DMS153 treated with DMSO at 0.1 percent for 48 hours (cell line): Measurements from ENCODE around the gene ZNF43.
"Not testable (repeated sequence)": the region's sequence is repeated elsewhere in the genome, so short reads cannot be mapped to it uniquely, and the experiment has no call there.

Experiments used
- DNase-seq: peaks from one replicate; lab custom pipeline; 2025; ENCODE audit not compliant: unreplicated experiment; lab: John Stamatoyannopoulos, UW

The ZNF43 gene

DNA sequence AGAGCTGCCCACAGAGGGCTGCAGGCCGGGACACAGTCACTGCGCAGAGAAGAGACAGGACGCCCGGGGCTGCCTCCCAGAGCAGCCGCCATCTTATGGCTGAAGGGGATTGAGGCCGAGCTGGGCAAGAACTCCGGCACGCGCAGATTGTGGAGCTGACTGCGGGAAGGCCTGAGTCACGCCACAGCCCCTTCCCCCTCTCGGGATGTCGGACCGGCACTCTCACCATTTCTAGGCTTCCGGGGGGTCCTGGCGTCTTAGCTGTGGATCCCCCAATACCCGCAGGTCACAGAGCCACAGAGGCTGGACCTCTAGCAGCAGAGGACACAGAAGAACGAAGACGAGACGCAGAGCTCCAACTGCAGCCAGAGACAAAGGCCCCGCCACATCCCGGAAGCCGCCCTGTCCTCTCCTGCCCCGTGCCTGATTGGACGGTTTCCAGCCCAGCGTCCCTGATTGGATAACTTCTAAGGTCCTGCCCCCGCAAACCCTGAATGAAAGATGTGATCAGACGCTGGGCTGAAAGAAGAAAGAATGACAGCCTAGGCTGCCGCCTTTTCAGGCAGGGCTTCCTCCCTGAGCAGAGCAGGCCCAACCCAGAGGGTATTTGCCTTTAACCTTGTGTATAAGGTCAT is at the start of gene ZNF43:
Gene ZNF43 (minus strand): TSS at position 373 of the 635 bp plus-strand sequence. CDS start 144 bp downstream, at position 229.
- DNase-seq: peak; percentile 84

DNA sequence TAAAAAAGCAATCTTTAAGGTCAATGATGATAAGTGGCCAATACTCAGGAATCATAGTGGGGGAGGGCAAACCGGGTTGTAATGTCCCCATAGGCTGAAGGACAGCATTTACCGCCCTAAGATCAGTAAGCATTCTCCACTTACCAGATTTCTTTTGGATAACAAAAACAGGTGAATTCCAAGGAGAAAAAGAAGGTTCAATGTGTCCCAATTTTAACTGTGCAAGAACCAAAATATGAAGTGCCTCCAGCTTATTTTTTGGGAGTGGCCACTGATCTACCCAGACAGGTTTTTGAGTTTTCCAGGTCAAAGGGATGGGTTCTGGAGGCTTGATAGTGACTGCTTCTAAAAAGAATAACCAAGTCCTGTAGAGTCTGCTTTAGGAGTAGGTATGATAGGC is 49.5 kb upstream of the ZNF43 start:
- not testable (repeated sequence) for DNase-seq

DNA sequence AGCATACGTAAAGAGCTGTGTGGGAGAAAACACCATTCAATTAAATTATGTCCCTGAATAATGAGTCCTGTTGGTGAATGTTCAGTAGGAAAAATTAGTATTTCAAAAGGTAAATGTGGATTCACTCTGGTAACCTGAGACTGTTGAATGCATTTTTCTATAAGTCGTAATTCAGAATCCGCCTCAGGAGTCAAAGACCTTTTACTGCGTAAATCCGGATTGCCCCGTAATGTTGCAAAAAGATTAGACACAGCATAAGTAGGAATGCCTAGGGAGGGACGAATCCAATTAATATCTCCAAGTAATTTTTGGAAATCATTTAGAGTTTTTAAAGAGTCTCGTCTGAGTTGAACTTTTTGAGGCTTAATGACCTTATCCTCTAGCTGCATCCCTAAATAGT is 48.8 kb upstream of the ZNF43 start:
- not testable (repeated sequence) for DNase-seq

DNA sequence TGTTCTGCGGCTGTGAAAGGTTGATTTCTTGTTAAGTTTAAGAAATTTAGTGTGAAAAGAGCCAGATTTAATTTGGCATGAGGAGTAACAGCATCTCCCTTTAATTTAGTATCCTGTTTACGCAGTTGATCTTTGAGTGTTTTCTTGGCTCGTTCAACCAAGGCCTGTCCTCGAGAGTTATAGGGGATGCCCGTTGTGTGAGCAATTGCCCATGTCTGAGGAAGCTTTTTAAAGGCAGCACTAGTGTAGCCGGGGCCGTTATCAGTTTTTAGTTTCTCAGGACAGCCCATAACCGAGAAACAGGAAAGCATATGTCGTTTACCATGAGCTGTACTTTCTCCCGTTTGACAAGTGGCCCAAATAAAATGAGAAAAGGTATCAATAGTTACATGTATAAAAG is 47.5 kb upstream of the ZNF43 start:
- DNase-seq: no peak

DNA sequence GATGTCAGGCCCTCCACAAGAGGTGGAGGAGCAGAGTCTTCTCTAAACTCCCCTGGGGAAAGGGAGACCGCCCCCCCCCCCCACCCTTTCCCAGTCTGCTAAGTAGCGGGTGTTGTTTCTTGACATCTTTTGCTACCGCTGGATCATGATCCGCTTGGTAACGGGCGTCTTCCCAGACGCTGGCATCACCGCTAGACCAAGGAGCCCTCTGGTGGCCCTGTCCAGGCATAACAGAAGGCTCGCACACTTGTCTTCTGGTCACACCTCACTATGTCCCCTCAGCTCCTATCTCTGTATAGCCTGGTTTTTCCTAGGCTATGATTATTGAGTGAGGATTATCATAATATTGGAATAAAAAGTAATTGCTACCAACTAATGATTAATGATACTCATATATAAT is 44.8 kb upstream of the ZNF43 start:
- DNase-seq: not testable (repeated sequence)

DNA sequence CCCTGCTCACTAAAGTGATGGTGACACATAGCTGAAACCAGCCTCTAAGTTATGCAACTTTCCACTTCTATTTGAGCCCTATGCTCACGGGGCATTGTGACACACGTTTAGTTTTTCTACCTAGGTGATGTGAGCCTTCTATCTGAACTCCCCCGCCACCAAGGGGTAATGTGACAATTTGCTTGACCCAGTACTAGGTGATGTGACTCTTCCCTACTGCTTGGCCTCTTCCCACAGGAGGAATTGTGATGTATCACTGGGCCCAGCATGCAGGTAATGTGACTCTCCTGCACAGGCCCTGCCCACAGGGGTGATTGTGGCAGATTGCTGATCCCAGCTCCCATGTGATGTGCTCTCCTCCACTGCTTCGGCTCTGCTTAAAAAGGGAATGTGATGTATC is 42.7 kb upstream of the ZNF43 start:
- DNase-seq: no peak

DNA sequence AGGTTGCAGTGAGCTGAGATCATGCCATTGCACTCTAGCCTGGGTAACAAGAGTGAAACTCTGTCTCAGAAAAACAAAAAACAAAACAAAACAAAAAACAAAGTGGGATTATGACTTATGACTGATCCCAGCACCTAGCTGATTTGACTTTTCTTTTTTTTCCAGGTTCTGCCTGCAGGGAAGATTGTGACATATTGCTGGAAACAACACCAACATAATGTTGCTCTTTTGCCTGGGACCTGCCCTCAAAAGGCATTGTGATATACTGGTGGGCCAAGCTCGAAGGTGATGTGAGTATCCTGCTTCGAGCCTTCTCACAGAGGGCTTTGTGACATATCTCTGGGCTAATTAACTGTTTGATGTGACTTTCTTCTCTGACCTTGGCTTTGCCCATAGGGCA is 42.0 kb upstream of the ZNF43 start:
- DNase-seq: no peak

DNA sequence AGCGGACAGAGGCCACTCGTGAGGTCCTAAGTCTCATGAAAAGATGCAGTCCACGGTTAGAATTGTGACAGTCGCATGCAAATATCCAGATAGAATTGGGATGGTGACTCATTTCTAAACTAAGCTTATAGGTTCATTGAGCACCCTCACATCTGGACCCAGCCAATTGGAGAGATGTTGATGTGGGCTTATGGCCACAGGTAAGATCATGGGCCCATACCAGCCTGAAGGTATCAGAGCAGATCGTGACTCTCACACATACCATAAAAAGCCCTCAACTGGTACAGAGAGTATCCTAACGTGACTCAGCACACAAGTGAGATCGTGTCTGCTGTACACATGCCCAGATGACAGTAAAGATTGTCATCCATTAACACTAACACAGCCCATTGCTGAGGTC is 40.6 kb upstream of the ZNF43 start:
- not testable (repeated sequence) for DNase-seq

DNA sequence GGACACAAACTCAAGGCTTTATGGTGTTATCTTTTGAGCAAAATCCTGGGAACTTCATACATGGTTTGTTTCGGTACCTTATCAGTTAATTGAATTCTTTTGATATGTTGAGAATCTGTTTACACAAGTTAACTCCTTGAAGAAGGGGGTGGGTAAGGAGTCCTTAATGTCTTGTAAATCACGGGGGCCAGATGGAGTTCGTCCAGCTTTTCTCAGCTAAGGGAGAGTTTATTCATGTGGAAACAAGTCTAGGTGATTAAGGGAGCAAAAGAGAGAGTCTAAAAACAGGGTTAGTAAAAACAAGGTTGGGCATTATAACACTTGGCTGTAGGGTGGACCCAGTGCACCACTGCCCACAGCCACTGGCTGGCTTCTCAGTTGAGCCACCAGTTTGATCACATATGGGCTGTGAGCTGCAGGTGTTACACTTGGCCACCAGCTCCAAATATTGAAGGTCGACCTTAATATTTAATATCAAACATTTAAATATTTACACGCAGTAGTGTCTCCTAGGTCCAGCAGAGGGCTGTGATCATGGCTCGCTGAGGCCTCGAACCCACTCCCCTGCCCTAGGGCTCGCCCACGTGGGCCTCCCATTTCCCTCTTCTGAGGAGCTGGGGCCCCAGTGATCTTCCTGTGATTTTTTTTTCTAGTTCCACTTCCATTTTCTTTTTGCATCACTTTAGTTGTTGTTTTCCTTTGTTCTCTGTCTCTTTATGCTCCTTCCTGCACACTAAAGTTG is 21.0 kb upstream of the ZNF43 start:
- DNase-seq: no peak

DNA sequence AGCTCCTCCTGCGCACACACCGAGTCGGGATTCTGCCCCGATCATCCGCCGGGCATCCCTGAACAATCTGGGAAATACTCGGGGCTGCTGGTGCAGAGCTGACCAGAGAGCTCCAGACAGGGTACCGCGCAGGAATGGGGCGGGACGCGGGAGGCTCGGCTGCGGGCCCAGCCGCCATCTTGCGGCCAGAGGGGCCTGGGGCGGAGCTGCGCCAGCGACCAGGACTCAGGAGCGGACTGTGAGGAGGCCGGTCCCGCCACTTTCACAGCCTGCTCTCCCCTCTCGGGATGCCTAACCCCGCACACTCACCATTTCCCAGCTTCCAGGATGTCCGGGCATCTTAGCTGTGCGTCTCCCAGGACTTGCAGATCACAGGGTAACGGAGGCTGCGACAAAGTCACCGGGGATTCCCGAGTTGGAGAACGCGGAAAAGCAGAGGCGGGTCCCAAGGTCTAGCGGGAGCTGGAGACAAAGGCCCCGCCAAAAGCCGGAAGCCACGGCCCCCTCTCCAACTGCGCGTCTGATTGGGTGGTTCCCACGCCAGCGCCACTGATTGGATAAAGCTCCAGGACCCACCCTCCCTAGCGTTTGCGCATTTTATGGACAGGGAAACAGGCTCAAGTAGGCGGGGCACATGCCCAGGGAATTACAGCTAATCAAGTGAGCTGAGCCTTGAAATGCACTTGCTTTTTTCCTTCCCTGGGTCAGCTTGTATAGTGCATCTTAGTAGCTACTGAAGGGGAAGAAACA is 15.8 kb upstream of the ZNF43 start:
- peak; percentile 79 for DNase-seq

DNA sequence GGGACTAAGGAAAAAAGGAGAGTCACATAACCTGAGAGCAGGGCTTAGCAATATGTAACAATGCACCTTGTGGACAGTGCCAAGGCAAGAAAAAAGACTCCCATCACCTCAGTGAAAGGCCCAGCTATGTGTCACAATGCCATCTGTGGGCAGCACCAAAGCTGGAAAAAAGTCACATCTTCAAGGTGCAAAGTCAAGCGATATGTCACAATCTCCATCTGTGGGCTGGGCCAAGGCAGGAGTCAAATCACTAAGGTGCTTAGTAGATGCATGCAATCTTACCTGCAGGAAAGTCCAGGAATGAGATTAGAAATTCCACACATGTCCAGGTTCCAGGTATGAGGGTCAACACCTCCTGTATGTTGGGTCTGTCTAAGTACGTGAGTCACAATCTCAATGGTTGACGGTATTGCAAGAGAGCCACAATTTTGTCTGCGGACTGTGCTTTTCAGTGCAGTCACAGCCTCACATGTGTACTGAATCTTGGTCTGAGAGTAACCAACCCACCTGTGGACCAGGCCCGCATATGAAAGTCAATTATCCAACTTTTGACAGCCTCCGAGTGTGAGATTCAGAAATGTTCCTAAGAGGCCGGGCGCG is 14.8 kb upstream of the ZNF43 start:
- DNase-seq: no peak

DNA sequence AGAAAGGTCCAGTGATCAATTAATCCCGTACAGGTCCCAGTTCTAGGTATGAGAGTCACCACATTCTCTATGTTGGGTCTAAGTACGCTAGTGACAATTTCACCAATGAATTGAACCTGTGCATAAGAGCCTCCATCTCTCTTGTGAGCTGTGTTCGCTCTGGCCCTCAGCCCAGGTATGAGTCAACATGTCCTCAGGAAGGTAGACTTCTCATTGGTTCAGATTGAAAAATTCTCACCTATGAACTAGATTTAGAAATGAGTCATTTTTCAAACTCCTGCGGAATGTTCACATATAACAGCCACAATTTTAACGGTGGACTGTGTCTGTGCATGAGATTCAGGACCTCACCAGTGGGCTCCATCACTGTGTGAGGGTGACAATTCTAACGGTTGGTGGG is 12.7 kb upstream of the ZNF43 start:
- DNase-seq: no peak

DNA sequence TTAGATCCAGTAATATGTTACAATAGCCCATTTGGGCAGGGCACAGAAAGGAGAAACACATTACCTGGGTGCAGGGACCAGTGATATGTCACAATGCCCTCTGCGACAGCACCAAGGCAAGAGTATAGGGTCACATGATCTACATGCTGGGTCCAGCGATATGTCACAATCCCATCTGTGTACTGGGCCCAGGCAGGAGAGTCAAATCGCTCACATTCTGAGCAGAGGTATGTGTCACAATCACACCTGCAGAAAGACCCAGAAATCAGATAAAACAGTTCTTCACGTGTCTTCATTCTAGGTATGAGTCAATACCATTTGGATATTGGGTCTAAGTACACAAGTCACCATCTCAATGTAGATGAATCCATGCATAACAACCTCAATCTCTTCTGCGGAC is 7.1 kb upstream of the ZNF43 start:
- DNase-seq: no peak

DNA sequence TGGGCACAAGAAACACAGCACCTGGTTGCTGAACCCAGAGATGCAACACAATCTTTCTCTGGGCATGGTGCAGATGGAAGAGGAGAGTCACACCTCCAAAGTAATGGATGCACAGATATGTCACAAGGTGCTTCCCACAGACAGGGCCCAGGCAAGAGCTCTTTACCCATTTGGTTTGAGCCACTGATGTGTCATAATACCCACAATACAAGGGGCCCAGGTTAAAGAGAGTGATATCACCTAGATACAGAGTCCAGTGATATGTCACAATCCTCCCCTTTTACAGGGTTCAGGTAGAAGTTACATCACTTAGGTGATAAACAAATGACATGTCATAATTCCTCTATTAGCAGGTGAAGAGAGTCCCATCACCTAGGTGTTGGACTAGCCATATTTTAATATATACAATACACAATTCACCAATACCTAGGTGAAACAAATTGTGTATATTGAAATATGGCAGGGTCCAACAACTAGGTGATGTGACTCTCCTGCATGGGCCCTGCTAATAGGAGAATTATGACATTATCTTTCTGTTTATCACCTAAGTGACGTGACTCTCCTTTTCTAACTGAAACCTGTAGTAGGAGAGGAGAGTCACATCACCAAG is 5.6 kb upstream of the ZNF43 start:
- no peak for DNase-seq

DNA sequence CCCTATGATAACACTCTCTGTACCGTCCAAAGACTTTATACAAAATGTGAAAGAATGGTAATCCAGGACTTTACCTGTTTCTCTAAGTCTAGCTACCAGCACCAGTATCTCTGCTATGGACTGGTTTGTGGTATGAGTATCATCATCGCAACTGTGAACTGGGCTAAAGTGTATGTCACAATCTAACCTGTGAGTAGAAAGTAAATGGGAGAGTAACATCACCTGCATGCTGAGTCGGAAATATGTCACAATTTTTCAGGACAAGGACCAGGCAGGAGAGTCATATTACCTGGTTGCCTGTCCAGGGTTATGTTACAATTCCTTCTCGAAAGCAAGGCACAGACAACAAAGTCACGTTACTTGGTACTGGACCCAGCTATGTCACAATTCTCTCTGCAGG is 5.1 kb upstream of the ZNF43 start:
- no peak for DNase-seq

DNA sequence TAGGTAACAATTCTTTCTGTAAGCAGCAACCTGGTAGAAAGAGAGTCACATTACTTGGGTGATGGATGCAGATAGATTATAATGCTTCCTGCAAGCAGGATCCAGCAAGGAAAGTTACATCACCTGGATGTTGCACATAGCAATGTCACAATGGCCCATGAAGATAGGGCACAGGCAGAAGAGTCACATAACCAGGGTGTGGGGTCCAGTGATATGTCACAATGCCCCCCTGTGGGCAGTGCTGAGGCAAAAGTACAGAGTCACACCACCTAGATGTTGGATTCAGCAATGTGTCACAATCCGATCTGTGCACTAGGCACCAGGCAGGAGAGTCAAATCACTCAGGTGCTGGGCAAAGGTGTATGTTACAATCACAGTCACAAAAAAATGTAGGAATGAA is 4.0 kb upstream of the ZNF43 start:
- no peak for DNase-seq

DNA sequence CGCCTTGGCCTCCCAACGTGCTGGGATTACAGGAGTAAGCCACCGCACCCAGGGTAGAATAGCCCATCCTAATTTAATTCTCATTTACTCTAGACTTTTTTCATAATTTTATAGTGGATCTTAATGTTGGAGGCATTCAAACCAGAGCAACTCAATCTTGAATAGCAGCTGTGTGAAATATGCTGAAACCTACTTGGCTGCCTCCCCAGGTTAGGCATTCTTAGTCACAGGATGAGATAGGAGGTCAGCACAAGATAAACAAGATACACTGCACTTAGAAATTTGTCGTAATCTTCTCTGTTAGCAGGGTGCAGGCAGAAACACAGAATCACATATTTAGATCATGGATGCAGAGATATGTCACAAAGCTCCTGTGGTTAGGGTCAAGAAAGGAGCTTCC is 2.7 kb upstream of the ZNF43 start:
- DNase-seq: no peak

DNA sequence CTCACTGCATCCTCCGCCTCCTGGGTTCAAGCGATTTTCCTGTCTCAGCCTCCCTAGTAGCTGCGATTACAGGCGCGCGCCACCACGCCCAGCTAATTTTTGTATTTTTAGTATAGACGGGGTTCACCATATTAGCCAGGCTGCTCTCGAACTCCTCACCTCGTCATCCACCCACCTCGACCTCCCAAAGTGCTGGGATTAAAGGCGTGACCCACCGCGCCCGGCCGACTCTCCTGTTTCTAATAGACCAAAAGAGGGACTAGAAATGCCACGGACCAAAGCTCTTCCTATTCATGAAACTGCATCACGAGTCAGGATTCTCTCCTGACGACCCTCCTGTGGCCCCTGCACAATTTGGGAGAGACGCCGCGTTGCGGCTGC is 563 bp downstream of the ZNF43 start:
- no peak for DNase-seq

DNA sequence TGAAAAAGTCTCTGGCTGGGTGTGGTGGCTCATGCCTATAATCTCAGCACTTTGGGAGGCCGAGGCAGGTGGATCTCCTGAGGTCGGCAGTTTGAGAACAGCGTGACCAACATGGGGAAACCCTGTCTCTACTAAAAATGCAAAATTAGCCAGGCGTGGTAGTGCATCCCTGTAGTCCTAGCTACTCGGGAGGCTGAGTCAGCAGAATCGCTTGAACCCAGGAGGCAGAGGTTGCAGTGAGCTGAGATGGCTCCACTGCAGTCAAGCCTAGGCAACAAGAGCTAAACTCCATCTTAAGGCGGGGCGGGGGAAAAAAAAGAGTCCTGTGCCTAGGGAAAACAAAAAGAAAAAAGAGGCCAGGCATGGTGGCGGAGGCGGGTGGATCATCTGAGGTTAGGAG is 2.2 kb downstream of the ZNF43 start:
- DNase-seq: no peak

DNA sequence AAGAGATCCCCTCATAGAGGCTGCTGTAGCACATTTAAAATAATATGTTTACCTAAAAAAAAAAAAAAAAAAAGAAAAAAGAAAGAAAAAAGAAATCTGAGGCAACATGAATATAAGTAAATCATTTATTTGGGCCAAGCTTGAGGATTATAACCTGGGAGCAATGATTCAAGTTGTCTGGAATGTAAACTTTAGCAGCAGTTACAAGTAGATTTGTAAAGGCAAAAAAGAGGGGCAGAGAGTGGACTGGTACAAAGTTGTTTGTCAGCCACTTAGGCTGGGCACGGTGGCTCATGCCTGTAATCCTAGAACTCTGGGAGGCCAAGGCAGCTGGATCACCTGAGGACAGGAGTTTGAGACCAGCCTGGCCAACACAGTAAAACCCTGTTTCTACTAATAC is 11.3 kb downstream of the ZNF43 start:
- no peak for DNase-seq

DNA sequence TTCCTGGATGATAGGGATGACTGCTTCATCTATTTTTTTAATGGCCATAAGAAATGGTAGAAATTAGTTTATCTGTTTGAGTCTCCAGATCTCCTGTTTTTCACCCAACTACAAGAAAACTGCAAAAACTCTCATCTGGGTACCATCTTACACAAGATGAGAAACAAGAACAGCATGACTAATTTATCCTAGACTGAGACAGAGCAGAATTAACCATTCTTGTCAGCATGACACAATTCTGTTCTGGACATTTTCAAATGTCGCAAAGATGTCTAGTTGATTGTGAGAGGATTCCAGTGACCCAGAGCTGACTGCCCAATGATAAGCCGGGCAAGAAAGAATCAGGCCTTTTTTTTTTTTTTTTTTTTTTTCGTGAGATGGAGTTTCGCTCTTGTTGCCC is 12.8 kb downstream of the ZNF43 start:
- no peak for DNase-seq
